Measurements from ENCODE around the gene MAPK14.

GRCh38 chr6:36028088-36028876, 674 bp downstream of the MAPK14 start:
- TF ChIP-seq CTCF (IDR thresholded peaks at IDR 0.05; ENCODE audit: low read depth, low read length, missing input control) = no peak
- no peak for TF ChIP-seq JUND (IDR thresholded peaks at IDR 0.05)
- TF ChIP-seq RAD21 (IDR thresholded peaks at IDR 0.05) = no peak
- TF ChIP-seq NR2F2 (IDR thresholded peaks at IDR 0.05) = no peak
- no peak for TF ChIP-seq HNF4G (IDR thresholded peaks at IDR 0.05)
- no peak for TF ChIP-seq EGR1 (IDR thresholded peaks at IDR 0.05; ENCODE audit: low read depth in 2 of 2)
- no peak for TF ChIP-seq FOXA2 (IDR thresholded peaks at IDR 0.05)
- TF ChIP-seq REST (IDR thresholded peaks at IDR 0.05) = no peak
- no peak for TF ChIP-seq YY1 (IDR thresholded peaks at IDR 0.05)
- TF ChIP-seq TAF1 (conservative IDR thresholded peaks at IDR 0.05) = no peak
- TF ChIP-seq SP1 (IDR thresholded peaks at IDR 0.05) = no peak
- TF ChIP-seq HNF4A (conservative IDR thresholded peaks at IDR 0.05) = no peak
- TF ChIP-seq ATF3 (IDR thresholded peaks at IDR 0.05) = no peak
